OCI-LY3 (cell line): Measurements from ENCODE around the gene UBXN6.

Source experiments
- EZH2phosphoT487 ChIP-seq: fragments of 200-600 bp; shearing (Covaris generic); IDR thresholded peaks from 2 replicates; pipeline ENCODE4 v1.6.1; 2018; ENCODE audit warnings: antibody characterized with exemption, mixed run types, low read depth
- TF ChIP-seq, protein P1 (sequence below): fragments of 200-600, 300-600 bp; sonication (generic); IDR thresholded peaks from 2 replicates; pipeline ENCODE4 v1.5.1; 2014; ENCODE audit warnings: antibody characterized with exemption, low read length, low read depth

DNA sequence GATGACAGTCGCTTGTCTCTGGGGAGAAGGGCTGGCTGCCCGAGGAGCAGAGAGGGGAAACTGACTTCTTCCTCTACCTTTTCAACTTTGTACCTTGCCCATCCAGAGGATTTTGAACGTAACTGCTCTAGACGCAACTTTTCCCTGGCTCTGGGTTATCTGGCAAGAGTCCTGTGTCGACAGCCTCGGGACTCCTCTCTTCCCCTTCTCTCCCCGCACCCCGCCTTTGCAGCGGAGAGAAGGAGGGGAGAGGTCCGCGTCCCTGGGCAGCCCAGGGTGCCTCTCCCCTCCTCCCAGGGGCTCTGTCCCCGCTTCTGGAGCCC lies 57.8 kb downstream of the UBXN6 start:
- TF ChIP-seq, protein P1, sequence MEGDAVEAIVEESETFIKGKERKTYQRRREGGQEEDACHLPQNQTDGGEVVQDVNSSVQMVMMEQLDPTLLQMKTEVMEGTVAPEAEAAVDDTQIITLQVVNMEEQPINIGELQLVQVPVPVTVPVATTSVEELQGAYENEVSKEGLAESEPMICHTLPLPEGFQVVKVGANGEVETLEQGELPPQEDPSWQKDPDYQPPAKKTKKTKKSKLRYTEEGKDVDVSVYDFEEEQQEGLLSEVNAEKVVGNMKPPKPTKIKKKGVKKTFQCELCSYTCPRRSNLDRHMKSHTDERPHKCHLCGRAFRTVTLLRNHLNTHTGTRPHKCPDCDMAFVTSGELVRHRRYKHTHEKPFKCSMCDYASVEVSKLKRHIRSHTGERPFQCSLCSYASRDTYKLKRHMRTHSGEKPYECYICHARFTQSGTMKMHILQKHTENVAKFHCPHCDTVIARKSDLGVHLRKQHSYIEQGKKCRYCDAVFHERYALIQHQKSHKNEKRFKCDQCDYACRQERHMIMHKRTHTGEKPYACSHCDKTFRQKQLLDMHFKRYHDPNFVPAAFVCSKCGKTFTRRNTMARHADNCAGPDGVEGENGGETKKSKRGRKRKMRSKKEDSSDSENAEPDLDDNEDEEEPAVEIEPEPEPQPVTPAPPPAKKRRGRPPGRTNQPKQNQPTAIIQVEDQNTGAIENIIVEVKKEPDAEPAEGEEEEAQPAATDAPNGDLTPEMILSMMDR: no peak
- no peak for TF ChIP-seq EZH2phosphoT487
